GM19468 (cell line): ENCODE data around the gene EREG.
"Not testable (repeated sequence)": the region's sequence is repeated elsewhere in the genome, so short reads cannot be mapped to it uniquely, and the experiment has no call there.

Experiments used
- ATAC-seq: cut with Tn5 transposase; IDR thresholded peaks from one replicate; pipeline ENCODE4 v1.9.1; 2021; ENCODE audit warnings: mild to moderate bottlenecking, moderate library complexity, moderate number of reproducible peaks; ENCODE audit not compliant: unreplicated experiment; ENCODE audit errors: extremely low read depth

The EREG gene

DNA sequence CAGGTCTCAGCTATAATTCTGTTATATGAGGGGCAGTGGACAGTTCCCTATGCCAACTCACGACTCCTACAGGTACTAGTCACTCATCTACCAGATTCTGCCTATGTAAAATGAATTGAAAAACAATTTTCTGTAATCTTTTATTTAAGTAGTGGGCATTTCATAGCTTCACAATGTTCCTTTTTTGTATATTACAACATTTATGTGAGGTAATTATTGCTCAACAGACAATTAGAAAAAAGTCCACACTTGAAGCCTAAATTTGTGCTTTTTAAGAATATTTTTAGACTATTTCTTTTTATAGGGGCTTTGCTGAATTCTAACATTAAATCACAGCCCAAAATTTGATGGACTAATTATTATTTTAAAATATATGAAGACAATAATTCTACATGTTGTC is 20.4 kb downstream of the EREG start:
- no peak for ATAC-seq

DNA sequence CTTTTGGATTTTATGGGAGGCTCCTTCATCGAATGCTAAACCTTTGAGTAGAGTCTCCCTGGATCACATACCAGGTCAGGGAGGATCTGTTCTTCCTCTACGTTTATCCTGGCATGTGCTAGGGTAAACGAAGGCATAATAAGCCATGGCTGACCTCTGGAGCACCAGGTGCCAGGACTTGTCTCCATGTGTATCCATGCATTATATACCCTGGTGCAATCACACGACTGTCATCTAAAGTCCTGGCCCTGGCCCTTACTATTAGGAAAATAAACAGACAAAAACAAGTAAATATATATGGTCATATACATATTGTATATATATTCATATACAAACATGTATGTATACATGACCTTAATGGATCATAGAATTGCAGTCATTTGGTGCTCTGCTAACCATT is 21.2 kb downstream of the EREG start:
- no peak for ATAC-seq

DNA sequence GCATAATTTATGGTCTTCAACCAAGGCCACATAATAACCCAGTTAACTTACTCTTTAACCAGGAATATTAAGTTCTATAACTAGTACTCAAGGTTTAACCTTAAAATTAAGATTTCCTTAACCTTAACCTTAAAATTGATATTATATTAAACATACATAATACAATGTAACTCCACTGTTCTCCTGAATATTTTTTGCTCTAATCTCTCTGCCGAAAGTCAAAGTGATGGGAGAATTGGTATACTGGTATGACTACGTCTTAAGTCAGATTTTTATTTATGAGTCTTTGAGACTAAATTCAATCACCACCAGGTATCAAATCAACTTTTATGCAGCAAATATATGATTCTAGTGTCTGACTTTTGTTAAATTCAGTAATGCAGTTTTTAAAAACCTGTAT is 22.8 kb downstream of the EREG start:
- ATAC-seq = no peak

DNA sequence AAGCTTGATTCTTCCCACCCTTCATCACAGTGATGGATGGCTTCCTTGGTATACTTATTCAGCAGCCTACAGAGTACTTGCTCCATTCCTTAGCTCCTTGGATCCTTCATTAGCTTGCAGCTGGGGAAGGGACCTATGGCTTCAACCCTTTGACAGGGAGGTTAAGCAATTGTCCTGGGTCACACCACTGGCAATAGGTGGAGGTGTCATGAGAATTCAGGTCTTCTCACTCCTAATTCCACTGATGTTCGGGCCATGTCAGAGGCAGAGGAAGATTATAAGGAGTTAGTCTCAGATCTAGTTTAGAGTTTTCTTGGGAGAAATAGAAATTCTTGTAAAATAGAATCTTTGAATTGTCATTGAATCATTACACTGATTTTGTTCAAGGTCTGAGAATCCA is 24.5 kb downstream of the EREG start:
- no peak for ATAC-seq

DNA sequence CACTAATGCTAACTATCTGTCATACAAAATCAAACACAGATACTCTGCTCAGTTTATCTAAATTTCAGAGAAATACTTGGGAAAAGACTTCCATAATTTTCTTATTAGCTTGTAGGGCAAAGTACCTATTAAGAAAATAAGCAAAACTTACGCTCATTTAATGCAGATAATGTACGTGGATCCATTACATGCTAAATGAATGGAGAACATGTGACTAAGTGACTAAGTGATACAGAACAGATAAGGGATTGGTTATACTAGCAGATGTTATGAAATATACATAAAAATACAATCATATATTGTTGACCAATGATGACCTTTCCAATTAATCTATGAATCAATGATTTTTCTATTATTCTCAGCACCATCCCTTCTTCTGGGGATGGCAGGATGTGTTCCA is 25.7 kb downstream of the EREG start:
- no peak for ATAC-seq

DNA sequence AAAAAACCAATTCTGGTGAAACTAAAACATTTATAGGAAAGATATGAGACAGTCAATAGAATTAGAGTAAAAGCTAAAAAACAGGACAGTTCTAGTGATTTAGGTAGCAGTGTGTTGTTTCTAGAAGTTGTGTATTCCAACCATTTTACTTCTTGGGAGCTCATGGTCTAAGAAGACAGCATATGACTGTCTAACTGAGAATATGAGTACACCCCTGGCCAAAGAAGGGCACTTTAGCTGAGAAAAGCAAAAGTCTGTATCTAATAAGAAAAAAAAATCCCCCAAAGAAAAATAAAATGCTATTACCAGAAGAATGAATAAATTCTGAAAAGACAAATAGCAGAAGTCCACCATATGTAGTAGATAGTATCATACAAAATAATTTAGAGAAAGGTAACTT is 26.4 kb downstream of the EREG start:
- ATAC-seq = no peak

DNA sequence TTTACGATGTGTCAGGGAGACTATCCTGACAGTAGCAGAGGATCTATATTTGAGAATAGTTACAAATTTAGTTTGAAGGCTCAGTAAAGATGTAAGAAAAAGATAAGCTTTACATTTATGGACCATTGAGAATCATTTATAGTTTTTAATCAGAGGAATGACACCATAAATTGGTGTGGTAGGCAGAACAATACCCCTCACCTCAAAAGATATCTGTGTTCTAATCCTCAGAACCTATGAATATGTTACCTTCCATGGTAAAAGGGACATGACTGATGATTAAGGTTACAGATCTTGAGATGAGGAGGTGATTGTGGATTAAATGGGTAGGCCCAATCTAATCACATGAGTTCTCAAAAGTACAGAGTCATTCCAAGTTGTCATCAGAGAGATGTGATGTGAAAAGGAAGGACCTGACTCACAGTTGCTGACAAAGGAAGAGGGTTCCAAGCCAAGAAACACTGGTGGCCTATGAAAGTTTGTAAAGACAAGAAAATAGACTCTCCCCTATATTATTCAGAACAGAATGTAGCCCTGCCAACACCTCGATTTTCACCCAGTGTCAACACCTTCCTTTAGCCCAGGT is 27.0 kb downstream of the EREG start:
- ATAC-seq = no peak

DNA sequence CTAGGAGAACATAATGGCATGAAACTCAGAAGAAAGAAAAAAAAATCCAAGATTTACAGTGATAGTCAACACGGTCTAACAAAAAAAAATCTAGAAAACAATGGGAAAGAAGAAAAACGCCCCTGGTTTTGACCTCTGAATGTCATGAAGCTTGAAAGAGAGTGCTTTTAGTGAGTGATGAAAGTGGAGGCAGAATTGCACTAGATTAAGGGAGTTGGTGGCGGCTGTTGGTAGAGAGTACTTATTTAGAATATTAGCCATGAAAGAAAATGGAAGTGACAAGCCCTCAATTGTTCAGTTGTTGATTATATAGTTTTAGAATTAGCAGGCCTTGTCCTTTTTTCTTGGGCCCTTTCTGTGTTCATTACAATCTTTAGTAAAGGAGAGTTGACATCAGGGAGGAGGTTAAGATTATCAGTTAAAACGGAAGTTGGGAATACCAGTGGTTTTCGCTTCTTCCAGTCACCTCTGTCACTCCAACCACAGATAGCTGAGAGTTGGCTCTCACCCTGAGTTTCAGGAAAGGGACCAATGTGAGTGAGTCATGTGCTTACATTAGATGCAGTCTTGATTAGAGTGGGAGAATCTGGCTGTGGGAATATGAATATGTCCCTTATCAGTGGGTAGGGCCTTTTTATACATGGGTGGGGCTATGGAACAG is 29.7 kb downstream of the EREG start:
- no peak for ATAC-seq

DNA sequence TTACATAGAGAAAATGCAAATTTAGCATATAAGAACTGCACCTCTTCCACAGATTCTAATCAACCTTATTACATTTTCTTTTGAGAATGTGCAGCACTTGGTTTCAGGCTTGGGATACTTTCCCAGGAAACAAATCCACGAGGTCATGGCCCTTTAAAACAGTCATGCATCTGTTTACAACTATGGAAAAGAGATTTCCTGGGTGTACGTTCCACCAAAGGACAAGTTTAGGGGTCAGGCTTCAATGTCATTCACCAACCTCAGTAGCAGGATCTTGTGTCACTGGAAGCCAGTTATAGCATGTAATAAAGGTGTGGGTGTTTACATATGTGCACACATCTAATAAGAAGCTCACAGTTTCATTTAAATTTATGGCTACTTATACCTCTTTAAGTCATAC is 30.7 kb downstream of the EREG start:
- ATAC-seq = no peak

DNA sequence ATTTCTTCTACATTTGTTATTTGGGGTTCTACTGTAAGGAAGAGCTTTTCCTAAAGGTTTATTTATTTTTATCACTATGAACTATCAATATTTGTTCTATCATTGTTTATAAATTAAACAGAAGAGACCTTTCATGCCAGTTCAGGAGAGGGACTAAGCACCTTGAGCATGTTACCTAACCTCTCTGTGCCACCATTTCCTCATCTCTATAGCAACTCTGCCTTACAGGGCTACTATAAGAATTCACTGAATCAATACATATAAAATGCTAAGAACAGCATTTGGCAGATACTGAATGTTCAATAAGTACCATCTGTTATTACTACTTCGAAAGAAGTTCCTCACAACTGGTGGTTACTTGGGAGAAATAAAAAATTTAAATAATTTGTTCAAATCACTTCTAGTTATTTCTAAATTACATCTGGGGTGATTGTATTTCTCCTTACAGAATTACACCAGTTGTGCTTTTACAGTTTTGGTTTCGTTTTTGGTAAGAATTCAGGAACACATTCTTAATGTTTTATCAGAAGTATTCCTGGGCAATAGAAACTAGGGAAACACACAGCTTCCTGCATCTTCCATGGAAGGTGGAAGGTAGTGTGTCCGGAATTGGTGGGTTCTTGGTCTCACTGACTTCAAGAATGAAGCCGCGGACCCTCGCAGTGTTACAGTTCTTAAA is 32.9 kb downstream of the EREG start:
- ATAC-seq = no peak

DNA sequence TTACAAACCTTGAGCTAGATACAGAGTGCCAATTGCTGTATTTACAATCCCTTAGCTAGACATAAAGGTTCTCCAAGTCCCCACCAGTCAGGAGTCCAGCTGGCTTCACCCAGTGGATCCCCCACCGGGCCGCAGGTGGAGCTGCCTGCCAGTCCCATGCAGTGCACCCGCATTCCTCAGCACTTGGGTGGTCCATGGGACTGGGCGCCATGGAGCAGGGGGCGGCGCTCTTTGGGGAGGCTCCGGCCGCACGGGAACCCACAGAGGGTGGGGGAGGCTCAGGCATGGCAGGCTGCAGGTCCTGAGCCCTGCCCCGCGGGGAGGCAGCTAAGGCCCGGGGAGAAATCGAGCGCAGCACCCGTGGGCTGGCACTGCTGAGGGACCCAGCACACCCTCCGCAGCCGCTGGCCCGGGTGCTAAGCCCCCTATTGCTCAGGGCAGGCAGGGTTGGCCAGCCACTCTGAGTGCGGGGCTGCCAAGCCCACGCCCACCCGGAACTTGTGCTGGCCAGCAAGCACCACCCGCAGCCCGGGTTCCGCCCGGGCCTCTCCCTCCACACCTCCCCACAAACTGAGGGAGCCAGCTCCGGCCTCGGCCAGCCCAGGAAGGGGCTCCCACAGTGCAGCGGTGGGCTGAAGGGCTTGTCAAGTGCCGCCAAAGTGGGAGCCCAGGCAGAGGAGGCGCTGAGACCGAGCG is 34.1 kb downstream of the EREG start:
- ATAC-seq = not testable (repeated sequence)

DNA sequence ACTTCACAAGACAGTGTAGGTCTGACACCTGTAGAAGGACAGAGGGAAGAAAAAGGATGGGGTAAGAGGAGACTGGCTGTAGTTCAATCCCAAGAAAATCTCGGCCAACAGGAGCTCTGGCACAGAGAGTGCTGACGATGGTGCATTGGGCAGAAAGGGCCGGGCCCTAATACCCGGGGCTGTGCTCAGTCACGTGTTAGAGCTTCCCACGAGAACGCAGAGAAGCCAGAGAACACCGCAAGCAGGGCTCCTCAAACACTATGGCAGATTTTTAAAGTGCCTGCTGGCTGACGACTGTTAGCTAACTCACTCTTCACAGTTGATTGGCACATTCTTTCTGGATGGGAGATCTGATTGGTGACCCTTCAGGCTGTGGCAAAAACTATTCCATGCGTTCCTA is 35.5 kb downstream of the EREG start:
- no peak for ATAC-seq

DNA sequence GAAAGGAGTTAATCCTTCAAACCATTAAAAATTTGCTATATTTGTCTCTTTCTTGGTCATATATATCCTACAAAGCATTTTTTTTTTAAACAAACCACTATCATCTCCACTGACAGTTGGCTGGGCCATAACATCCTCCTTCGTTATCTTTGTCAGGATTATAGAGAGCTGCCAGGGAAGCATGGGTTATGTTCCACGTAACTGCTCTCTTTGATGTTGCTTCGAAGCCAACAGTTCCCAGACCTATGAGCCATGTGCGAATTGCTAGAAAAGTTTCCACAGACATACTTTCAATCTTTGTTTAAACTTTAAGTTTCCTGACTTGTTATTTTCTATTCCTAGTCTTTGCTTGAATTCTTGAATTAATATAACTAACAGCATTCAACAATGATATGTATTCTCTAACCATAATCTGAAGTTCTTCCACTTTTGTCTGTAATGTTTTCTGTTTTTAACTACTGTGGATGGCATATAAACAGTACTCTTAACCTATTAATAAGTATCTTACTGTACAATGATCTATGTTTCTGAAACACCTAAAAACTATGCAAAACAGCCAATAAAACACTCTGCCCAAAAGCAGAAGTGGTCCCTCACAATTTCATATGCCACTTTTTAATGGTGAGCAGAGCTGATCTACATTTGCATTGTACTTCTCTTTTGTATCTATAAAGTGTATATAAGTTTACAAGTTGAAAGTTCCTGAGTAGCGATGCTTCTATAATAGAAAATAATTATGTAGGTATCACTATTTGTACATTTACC is 37.9 kb downstream of the EREG start:
- peak; percentile 98 for ATAC-seq

DNA sequence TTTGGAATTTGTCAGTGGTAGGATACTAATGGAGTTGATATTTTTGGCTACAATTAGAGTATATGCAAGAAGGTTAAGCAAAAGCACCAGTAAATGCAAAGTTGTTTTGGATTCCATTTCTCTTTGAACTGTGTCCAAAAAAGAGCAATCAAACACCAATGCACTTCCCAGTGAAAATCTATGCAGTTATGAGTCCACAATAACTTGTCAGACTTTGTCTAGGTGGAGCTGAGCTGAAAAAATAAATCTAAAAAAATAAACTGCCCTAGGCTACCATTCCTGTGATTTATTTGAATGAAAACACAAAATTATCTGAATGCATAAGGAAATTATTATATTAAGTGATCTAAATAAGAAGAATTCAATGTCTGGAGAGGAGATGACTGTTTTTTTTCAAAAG is 42.9 kb downstream of the EREG start:
- no peak for ATAC-seq

DNA sequence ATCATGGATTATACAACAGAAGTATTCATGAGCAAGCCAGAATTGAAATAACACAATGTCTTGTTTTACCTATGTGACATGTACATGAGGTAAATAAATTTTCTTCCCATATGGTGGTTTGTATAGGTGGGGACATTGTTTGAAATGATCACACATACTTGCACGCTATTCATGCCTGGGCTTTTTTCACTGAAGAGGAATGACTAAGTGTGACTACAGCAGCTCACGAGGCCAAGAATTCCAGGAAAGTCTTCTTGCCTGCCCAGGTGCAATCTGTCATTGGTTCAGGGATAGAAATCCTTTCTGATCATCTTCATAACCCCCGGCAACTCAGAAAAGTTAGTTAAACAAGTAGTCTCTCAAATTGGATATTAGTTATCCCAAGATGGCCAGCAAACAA is 43.7 kb downstream of the EREG start:
- ATAC-seq = no peak

DNA sequence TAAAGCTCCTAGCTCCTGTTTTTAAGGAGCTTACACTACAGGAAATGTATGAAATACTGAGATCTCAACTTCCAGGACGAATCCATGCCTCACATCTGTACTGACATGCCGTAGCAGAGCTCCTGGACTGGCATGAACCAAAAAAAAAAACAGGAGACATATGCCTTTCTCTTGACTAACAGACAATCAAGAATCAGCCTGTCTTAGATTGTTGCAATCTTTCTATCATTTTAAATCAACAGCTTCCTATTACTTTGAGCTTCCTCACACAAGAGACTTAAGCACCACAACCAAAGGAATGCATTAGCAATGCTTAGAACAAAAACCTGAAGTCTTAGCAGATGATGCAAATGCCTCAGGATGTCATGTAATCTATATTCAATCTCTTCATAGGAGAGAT is 45.3 kb downstream of the EREG start:
- no peak for ATAC-seq

DNA sequence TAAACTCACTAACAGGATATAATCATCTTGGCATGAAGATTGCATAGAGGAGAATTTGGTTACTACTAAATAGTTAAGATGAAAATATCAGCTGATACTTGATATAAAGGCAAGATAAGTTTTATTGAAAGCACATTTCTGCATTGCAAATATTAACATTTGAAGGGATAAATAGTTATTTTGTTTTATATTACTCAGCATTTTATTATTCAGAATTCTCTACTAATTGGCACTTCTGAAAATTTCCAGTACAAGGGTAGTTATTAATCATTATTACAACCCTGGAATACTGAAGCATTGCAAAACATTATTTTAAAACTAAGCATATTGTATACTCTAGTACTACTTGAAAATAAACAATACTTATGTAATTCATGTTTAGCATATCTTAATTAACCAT is 47.3 kb downstream of the EREG start:
- ATAC-seq = no peak

DNA sequence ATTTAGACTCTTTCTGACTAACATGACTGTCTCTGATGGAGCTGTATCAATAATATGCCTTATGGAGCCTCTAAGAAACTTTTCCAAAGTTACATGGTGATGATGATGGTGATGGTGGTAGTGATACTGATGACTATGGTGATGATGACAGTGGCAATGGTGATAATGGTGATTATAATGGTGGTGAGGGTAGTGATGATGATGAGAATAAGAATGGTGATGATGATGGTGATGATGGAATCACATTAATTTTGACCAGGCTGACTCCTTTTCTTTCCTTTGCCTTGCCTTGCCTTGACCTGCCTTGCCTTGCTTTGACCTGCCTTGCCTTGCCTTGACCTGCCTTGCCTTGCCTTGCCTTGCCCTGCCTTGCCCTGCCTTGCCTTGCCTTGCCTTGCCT is 48.3 kb downstream of the EREG start:
- no peak for ATAC-seq

DNA sequence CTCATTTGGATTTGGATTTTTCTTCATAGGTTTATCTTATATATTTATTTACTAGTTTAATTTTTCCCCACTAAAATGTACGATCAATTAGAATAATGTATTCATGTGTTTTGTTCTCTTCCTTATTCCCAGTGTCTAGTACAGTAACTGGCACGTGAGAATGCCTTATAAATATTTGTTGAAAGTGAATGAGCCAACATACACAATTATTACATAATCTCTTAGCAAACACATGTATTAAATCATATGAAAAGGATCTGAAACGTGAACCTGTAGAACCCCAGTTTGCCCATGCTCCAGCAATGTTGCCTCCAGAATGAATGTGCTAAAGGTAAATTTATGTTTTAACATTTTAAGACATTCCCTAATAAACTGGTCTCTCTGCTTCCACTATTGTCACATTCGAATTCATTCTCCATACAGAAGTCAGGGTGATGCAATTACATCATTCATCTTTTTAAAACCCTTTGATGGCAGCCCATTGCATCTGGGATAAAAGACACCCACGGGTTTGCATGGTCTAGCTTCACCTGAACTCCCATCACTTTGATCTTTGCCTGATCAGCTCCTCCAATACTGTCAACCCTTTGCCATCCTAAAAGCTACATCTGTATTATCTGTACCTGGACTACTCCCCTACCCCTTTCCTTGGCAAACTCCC is 49.3 kb downstream of the EREG start:
- ATAC-seq = no peak
